Spleen (tissue), 11 donors: ENCODE data around the gene USP4. TPM values are rescaled to one million over a fixed set of nuclear protein-coding genes. Genes with fewer than 3 reads are reported as not detected.

ENCODE experiments used
- microRNA-seq, 3 donors: library from miRNA; unstranded; fragments of <30 nt; microRNA quantifications; one replicate each; pipeline versions ENCODE4 to v1.1.0, GENCODE V29; 2019 to 2020
- polyA plus RNA-seq, 3 donors: library from polyadenylated mRNA; stranded (reverse); fragments of 200-250 nt; gene quantifications; one replicate each; pipeline ENCODE4 v1.2.1, GENCODE V29; 2013
- small RNA-seq, 4 donors: library from RNA; depleted of rRNA; stranded (forward); fragments of <200 nt; gene quantifications; one replicate each; pipeline ENCODE3, GENCODE V24; 2016
- total RNA-seq, 7 donors: library from RNA; depleted of rRNA in 3 of 7; stranded (reverse); fragments of >200 nt in 3 of 7; fragmentation: NEBNext Ultra II Directional in 4 of 7; extraction: Animal tissue kit (Norgen Biotek cat#: 25700) in 4 of 7; gene quantifications; one replicate each; pipeline versions ENCODE4 v1.1.0 to v1.2.1, GENCODE V29; 2016 to 2021
- donor health status: healthy with polysubstance abuse.
- donor health status: DM: no; HTN: no; CAD: no; lungs with moderate emphysema.
- donor health status: DM: no; HTN: no; CAD: no.
- donor health status: Bipolar disorder and iron deficiency.
- donor health status: healthy.
- donor health status: DM: no; HTN: no; CAD: no.
- donor health status: DM: yes; HTN: yes; CAD: no.

Gene USP4
- total and polyA plus RNA-seq, 10 donors = 28.1 to 107 (median 59.8) TPM

Small RNA genes within 50 kb of the gene (microRNA-seq; reads per million reads assigned to microRNA genes)
- 0 reads per million in 3 donors for gene MIR4271

Small RNA genes within 50 kb of the gene (small RNA-seq; reads per million reads assigned to genes)
- 0 reads per million in 4 donors for gene AC121247.2
- gene MIR4271 = 0 reads per million in 4 donors
- gene RF00019 = 0 reads per million in 4 donors

Other genes with a start within 250 kb of the USP4 start
- 100 to 1,000 TPM in 5 of 7 donors, 10 to 100 TPM in 2; 88.2 to 127 (median 105) TPM for gene QRICH1, start 246.0 kb downstream of the USP4 start, total RNA-seq
- 10 to 100 TPM; 35.9 to 48.4 (median 47.6) TPM for gene QRICH1, start 246.0 kb downstream of the USP4 start, polyA plus RNA-seq
- 100 to 1,000 TPM; 174 to 238 (median 212) TPM for gene QARS1, start 235.3 kb downstream of the USP4 start, total RNA-seq
- gene QARS1, start 235.3 kb downstream of the USP4 start, polyA plus RNA-seq = 100 to 1,000 TPM; 206 to 329 (median 239) TPM
- gene USP19, start 219.2 kb downstream of the USP4 start, total RNA-seq = 100 to 1,000 TPM in 2 of 7 donors, 10 to 100 TPM in 5; 59.5 to 108 (median 64.8) TPM
- 10 to 100 TPM; 14.1 to 26.7 (median 17.2) TPM for gene USP19, start 219.2 kb downstream of the USP4 start, polyA plus RNA-seq
- gene LAMB2, start 207.0 kb downstream of the USP4 start, total RNA-seq = 100 to 1,000 TPM; 168 to 331 (median 284) TPM
- 100 to 1,000 TPM in 2 of 3 donors, 10 to 100 TPM in 1; 97.7 to 376 (median 264) TPM for gene LAMB2, start 207.0 kb downstream of the USP4 start, polyA plus RNA-seq
- 10 to 100 TPM; 20.5 to 45.4 (median 28.8) TPM for gene CCDC71, start 173.7 kb downstream of the USP4 start, total RNA-seq
- gene CCDC71, start 173.7 kb downstream of the USP4 start, polyA plus RNA-seq = 10 to 100 TPM in 2 of 3 donors, 1 to 10 TPM in 1; 9.9 to 19.1 (median 16.3) TPM
- 10 to 100 TPM; 18.6 to 29.2 (median 21.9) TPM for gene KLHDC8B, start 168.5 kb downstream of the USP4 start, total RNA-seq
- gene KLHDC8B, start 168.5 kb downstream of the USP4 start, polyA plus RNA-seq = 10 to 100 TPM; 10.5 to 21.3 (median 19.5) TPM
- gene C3orf62, start 62.8 kb downstream of the USP4 start, total RNA-seq = 10 to 100 TPM in 3 of 7 donors, 1 to 10 TPM in 4; 7.6 to 15.0 (median 9.3) TPM
- gene C3orf62, start 62.8 kb downstream of the USP4 start, polyA plus RNA-seq = 1 to 10 TPM; 4.1 to 8.1 (median 8.0) TPM
- gene GPX1, start 18.3 kb upstream of the USP4 start, total RNA-seq = 100 to 1,000 TPM; 252 to 415 (median 300) TPM
- 100 to 1,000 TPM; 360 to 652 (median 488) TPM for gene GPX1, start 18.3 kb upstream of the USP4 start, polyA plus RNA-seq
- 100 to 1,000 TPM; 452 to 693 (median 522) TPM for gene RHOA, start 71.9 kb upstream of the USP4 start, total RNA-seq
- 100 to 1,000 TPM; 226 to 346 (median 297) TPM for gene RHOA, start 71.9 kb upstream of the USP4 start, polyA plus RNA-seq
- gene TCTA, start 72.4 kb upstream of the USP4 start, total RNA-seq = 10 to 100 TPM; 22.1 to 39.4 (median 28.6) TPM
- gene TCTA, start 72.4 kb upstream of the USP4 start, polyA plus RNA-seq = 10 to 100 TPM; 18.2 to 27.4 (median 25.4) TPM
- gene AMT, start 82.4 kb upstream of the USP4 start, total RNA-seq = 10 to 100 TPM in 3 of 7 donors, 1 to 10 TPM in 4; 4.2 to 15.5 (median 7.0) TPM
- 10 to 100 TPM; 13.0 to 35.0 (median 32.9) TPM for gene AMT, start 82.4 kb upstream of the USP4 start, polyA plus RNA-seq
- gene NICN1, start 89.3 kb upstream of the USP4 start, total RNA-seq = 10 to 100 TPM; 10.9 to 27.7 (median 17.9) TPM
- gene NICN1, start 89.3 kb upstream of the USP4 start, polyA plus RNA-seq = 10 to 100 TPM in 1 of 3 donors, 1 to 10 TPM in 2; 6.2 to 10.6 (median 9.6) TPM
- 10 to 100 TPM; 24.9 to 42.7 (median 31.0) TPM for gene DAG1, start 130.2 kb upstream of the USP4 start, total RNA-seq
- 1 to 10 TPM; 3.0 to 8.9 (median 6.3) TPM for gene DAG1, start 130.2 kb upstream of the USP4 start, polyA plus RNA-seq
- 1 to 10 TPM in 1 of 7 donors, under 1 TPM in 6; 0.26 to 1.1 (median 0.51) TPM for gene BSN, start 214.4 kb upstream of the USP4 start, total RNA-seq
- gene BSN, start 214.4 kb upstream of the USP4 start, polyA plus RNA-seq = under 1 TPM; 0.02 to 0.06 (median 0.03) TPM